Right cardiac atrium (tissue), 5 donors: ENCODE data around the gene NKX3-2. TPM values are rescaled to one million over a fixed set of nuclear protein-coding genes. Genes with fewer than 3 reads are reported as not detected.

ENCODE experiments used
- ATAC-seq, 2 donors: fragments of 200-7000 bp; cut with Tn5 transposase; one replicate each; pipeline versions ENCODE4 v1.8.0 to v1.9.1; 2020; ENCODE audit warnings: moderate library complexity in 2 of 2, mild to moderate bottlenecking in 1 of 2
- DNase-seq, 3 donors: peaks; one replicate each; pipeline ENCODE4 v3.0.0-alpha.2; 2020
- H3K27ac ChIP-seq: one replicate; pipeline ENCODE4 v1.5.1; 2013; ENCODE audit warnings: mild to moderate bottlenecking, low read length, control low read depth, moderate library complexity
- H3K27me3 ChIP-seq: one replicate; pipeline ENCODE4 v1.6.1; 2013; ENCODE audit not compliant: control insufficient read depth, insufficient read depth
- H3K4me1 ChIP-seq: one replicate; pipeline ENCODE4 v1.6.1; 2013; ENCODE audit warnings: low read length; ENCODE audit not compliant: control insufficient read depth, insufficient read depth
- H3K4me3 ChIP-seq: one replicate; pipeline ENCODE4 v1.5.1; 2013; ENCODE audit warnings: low read length, control low read depth
- H3K9me3 ChIP-seq: one replicate; pipeline ENCODE4 v1.6.1; 2013; ENCODE audit warnings: low read length; ENCODE audit not compliant: control insufficient read depth
- WGBS: extraction: QIAGEN DNeasy Blood & Tissue Kit; methylation state at CpG from one replicate; pipeline ENCODE4 v1.1.7; 2013; 5-methylcytosine and 5-hydroxymethylcytosine counted together
- intact Hi-C, 4 donors: fragments of 100-400 bp; cut with DNase I; formaldehyde crosslinking; loops; one replicate each; pipeline versions ENCODE4 v1.11.0 to v1.14.0; 2022 to 2023
- polyA plus RNA-seq: library from polyadenylated mRNA; stranded (reverse); fragments of 200-250 nt; gene quantifications from one replicate; pipeline ENCODE4 v1.2.3, GENCODE V29; 2013
- total RNA-seq, 4 donors: library from RNA; stranded (reverse); fragmentation: NEBNext Ultra II Directional; extraction: Animal tissue kit (Norgen Biotek cat#: 25700); gene quantifications; one replicate each; pipeline ENCODE4 v1.2.1, GENCODE V29; 2021
- donor health status: healthy with polysubstance abuse.
- donor health status: DM: no; HTN: yes; CAD: no.
- donor health status: DM: no; HTN: no; CAD: no.
- donor health status: DM: no; HTN: yes; CAD: no; lungs with severe emphysema.
- donor health status: DM: yes; HTN: yes; CAD: no.

Gene NKX3-2
- total and polyA plus RNA-seq, 5 donors, result 0.05 to 0.12 TPM; not detected in 3

DNA sequence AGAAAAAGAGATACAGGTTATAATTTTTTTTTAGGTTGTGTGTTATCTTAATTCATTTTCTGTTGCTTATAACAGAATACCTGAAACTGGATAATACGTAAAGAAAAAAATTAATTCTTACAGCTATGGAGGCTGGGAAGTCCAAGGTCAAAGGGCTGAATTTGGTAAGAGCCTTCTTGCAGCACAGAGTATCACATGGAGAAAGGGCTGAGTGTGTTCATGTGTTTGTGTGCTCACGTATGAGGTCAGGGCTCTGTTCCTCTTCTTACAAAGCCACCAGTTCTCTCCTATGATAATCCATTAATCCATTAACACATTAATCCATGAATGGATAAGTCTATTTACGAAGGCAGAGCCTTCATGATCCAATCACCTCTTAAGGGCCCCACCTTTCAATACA lies 51.6 kb downstream of the NKX3-2 start:
- Histone ChIP-seq H3K4me1 (no peaks in the 10 kb centered on the region), H3K27me3 (no peaks in the 10 kb centered on the region), H3K9me3 (no peaks in the 10 kb centered on the region), H3K4me3 (no peak overlapping the region), H3K27ac (no peak overlapping the region)
- ATAC-seq, result no peak
- intact Hi-C loops, result no loop called here
- DNase-seq, result no peak
- WGBS, result 80% methylated on average over 3 of the region's 3 CpGs

Other genes with a start within 250 kb of the NKX3-2 start
- gene RAB28, start 60.2 kb downstream of the NKX3-2 start, total RNA-seq, result 10 to 100 TPM; 17.1 to 27.6 (median 22.6) TPM
- 17.4 TPM for gene RAB28, start 60.2 kb downstream of the NKX3-2 start, polyA plus RNA-seq
- gene BOD1L1, start 83.2 kb upstream of the NKX3-2 start, total RNA-seq, result 10 to 100 TPM; 21.7 to 24.7 (median 23.6) TPM
- gene BOD1L1, start 83.2 kb upstream of the NKX3-2 start, polyA plus RNA-seq, result 14.0 TPM